ENCODE measurements around the gene KIF16B.

DNA sequence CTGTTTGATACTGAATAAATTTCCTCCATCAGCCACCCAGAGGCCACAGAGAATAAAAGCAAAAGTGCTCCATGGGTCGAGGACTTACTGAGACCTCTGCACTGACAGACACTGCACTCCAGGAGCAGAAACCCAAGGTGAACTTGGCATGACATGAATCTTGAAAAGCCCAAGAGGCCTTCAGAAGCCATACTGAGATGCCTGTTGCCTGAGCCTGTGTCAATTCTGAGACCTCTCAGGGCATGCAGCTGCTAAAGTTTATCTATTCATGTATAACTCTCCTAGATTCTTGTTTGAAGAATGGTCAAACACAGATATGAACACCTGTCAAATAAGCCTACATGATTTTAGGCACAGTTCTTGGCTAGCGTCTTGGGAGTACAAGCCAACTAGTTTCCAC lies 145.7 kb downstream of the KIF16B start:
- TF ChIP-seq, protein P1, sequence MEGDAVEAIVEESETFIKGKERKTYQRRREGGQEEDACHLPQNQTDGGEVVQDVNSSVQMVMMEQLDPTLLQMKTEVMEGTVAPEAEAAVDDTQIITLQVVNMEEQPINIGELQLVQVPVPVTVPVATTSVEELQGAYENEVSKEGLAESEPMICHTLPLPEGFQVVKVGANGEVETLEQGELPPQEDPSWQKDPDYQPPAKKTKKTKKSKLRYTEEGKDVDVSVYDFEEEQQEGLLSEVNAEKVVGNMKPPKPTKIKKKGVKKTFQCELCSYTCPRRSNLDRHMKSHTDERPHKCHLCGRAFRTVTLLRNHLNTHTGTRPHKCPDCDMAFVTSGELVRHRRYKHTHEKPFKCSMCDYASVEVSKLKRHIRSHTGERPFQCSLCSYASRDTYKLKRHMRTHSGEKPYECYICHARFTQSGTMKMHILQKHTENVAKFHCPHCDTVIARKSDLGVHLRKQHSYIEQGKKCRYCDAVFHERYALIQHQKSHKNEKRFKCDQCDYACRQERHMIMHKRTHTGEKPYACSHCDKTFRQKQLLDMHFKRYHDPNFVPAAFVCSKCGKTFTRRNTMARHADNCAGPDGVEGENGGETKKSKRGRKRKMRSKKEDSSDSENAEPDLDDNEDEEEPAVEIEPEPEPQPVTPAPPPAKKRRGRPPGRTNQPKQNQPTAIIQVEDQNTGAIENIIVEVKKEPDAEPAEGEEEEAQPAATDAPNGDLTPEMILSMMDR (conservative IDR thresholded peaks at IDR 0.05; ENCODE audit: low read depth, low read length) = no peak
- no peak for TF ChIP-seq EZH2 (IDR thresholded peaks at IDR 0.05; ENCODE audit: borderline replicate concordance, low read depth, low read length, poor library complexity, severe bottlenecking)
